Fibroblast of lung (primary cell): ENCODE results near the gene LRRIQ1. TPM values are rescaled to one million over a fixed set of nuclear protein-coding genes. Genes with fewer than 3 reads are reported as not detected.

Experiments
- DNase-seq, 2 donors: peaks; one replicate each; pipeline versions ENCODE4 v3.0.0 to v3.0.0-alpha.2; 2010; ENCODE audit warnings: low read depth in 2 of 2
- H2AFZ ChIP-seq: 2 replicates; pipeline ENCODE4 v1.5.1; 2012; ENCODE audit warnings: low read length, control low read depth, inconsistent platforms
- H3K27ac ChIP-seq: 2 replicates; pipeline ENCODE4 v1.5.1; 2011; ENCODE audit warnings: low read length, control low read depth; ENCODE audit not compliant: insufficient read depth
- H3K27me3 ChIP-seq: 2 replicates; pipeline ENCODE4 v1.5.1; 2011; ENCODE audit warnings: mild to moderate bottlenecking, low read length; ENCODE audit not compliant: control insufficient read depth, insufficient read depth
- H3K36me3 ChIP-seq: 2 replicates; pipeline ENCODE4 v1.5.1; 2011; ENCODE audit warnings: low read length; ENCODE audit not compliant: control insufficient read depth, insufficient read depth
- H3K4me1 ChIP-seq: 2 replicates; pipeline ENCODE4 v1.5.1; 2011; ENCODE audit warnings: low read length; ENCODE audit not compliant: control insufficient read depth, insufficient read depth; ENCODE audit errors: extremely low read depth
- H3K4me2 ChIP-seq: 2 replicates; pipeline ENCODE4 v1.5.1; 2011; ENCODE audit warnings: low read length, control low read depth; ENCODE audit not compliant: insufficient read depth; ENCODE audit errors: extremely low read depth
- H3K4me3 ChIP-seq, 4 experiments: fragments of 200-600 bp in 1 of 4; sonication (generic) in 1 of 4; replicated peaks in 1 of 4; 2 replicates each; pipeline ENCODE4 v1.5.1; 2011 to 2016; ENCODE audit warnings: low read length in 4 of 4, low read depth in 3 of 4, mild to moderate bottlenecking in 3 of 4, control low read depth in 2 of 4, inconsistent platforms in 1 of 4, mixed read lengths in 1 of 4; ENCODE audit not compliant: insufficient read depth in 1 of 4; ENCODE audit errors: control extremely low read depth in 1 of 4
- H3K79me2 ChIP-seq: 2 replicates; pipeline ENCODE4 v1.5.1; 2012; ENCODE audit warnings: mild to moderate bottlenecking, low read length, inconsistent platforms; ENCODE audit not compliant: control insufficient read depth, insufficient read depth
- H3K9ac ChIP-seq: 2 replicates; pipeline ENCODE4 v1.5.1; 2011; ENCODE audit warnings: mild to moderate bottlenecking, low read length, control low read depth; ENCODE audit not compliant: insufficient read depth
- H3K9me3 ChIP-seq: 2 replicates; pipeline ENCODE4 v1.5.1; 2012; ENCODE audit warnings: low read depth, low read length; ENCODE audit not compliant: control insufficient read depth, insufficient read depth
- H4K20me1 ChIP-seq: 2 replicates; pipeline ENCODE4 v1.5.1; 2011; ENCODE audit warnings: low read length; ENCODE audit not compliant: control insufficient read depth, insufficient read depth; ENCODE audit errors: extremely low read depth
- CTCF ChIP-seq, 2 donors: IDR thresholded peaks in 1 of 2; conservative IDR thresholded peaks in 1 of 2; 1 replicate in 1 of 2; 2 replicates in 1 of 2; pipeline ENCODE4 v1.5.1; 2011 to 2012; ENCODE audit warnings: low read length in 2 of 2, control low read depth in 1 of 2, inconsistent platforms in 1 of 2, low read depth in 1 of 2, mild to moderate bottlenecking in 1 of 2
- EZH2 ChIP-seq: IDR thresholded peaks from 2 replicates; pipeline ENCODE4 v1.5.1; 2012; ENCODE audit warnings: low read length, control low read depth, mild to moderate bottlenecking; ENCODE audit errors: missing control alignments
- polyA plus RNA-seq, 2 donors: library from polyadenylated mRNA; depleted of rRNA in 1 of 2; stranded (reverse) in 1 of 2; unstranded in 1 of 2; fragments of >200 nt; gene quantifications; 2 replicates each; pipeline ENCODE4 v1.2.1, GENCODE V29; 2011 to 2012; ENCODE audit warnings: missing spikeins in 1 of 2
- total RNA-seq: library from RNA; depleted of rRNA; stranded (reverse); fragments of >200 nt; gene quantifications from 2 replicates; pipeline ENCODE4 v1.2.1, GENCODE V29; 2014

Gene LRRIQ1
- total and polyA plus RNA-seq, 2 donors (not counting 1 experiment from before 2014, with no cell fraction given) = under 0.01 to 0.33 TPM

- Histone ChIP-seq H3K27ac (no peak overlapping the region), H4K20me1 (no peaks in the 10 kb centered on the region), H3K27me3 (no peaks in the 10 kb centered on the region), H3K4me3 (no peak overlapping the region), H3K4me2 (no peak overlapping the region), H3K9me3 (no peaks in the 10 kb centered on the region), H2AFZ (no peak overlapping the region), H3K79me2 (no peaks in the 10 kb centered on the region), H3K4me1 (no peaks in the 10 kb centered on the region), H3K36me3 (no peaks in the 10 kb centered on the region), H3K9ac (no peak overlapping the region)
- DNase-seq = peak in 1 of 2 donors; percentile 51
- TF ChIP-seq CTCF (conservative IDR thresholded peaks at IDR 0.05 in 1 of 2, IDR thresholded peaks at IDR 0.05 in 1 of 2; ENCODE audit: low read depth in 1 of 2, low read length in 2 of 2) (no peak), EZH2 (no peak)
These were observed 40.5 kb upstream of the LRRIQ1 start for GRCh38 chr12:84995641-84996040.

GRCh38 chr12:84996759-84997158 is 39.4 kb upstream of the LRRIQ1 start:
- Histone ChIP-seq H4K20me1 (no peaks in the 10 kb centered on the region), H3K4me1 (no peaks in the 10 kb centered on the region), H3K9me3 (no peaks in the 10 kb centered on the region), H3K9ac (no peak overlapping the region), H3K4me3 (no peak overlapping the region), H3K27me3 (no peaks in the 10 kb centered on the region), H3K27ac (no peak overlapping the region), H3K36me3 (no peaks in the 10 kb centered on the region), H3K79me2 (no peaks in the 10 kb centered on the region), H2AFZ (no peak overlapping the region), H3K4me2 (no peak overlapping the region)
- TF ChIP-seq EZH2 = no peak
- no peak for TF ChIP-seq CTCF (conservative IDR thresholded peaks at IDR 0.05 in 1 of 2, IDR thresholded peaks at IDR 0.05 in 1 of 2; ENCODE audit: low read depth in 1 of 2, low read length in 2 of 2)
- DNase-seq = no peak

GRCh38 chr12:84998341-84998740 is 37.8 kb upstream of the LRRIQ1 start:
- no peaks in the 10 kb centered on the region for H3K9me3 ChIP-seq
- TF ChIP-seq CTCF (conservative IDR thresholded peaks at IDR 0.05 in 1 of 2, IDR thresholded peaks at IDR 0.05 in 1 of 2; ENCODE audit: low read depth in 1 of 2, low read length in 2 of 2) = no peak
- no peak overlapping the region for H3K4me2 ChIP-seq
- H3K9ac ChIP-seq = no peak overlapping the region
- no peaks in the 10 kb centered on the region for H4K20me1 ChIP-seq
- no peak overlapping the region for H3K27ac ChIP-seq
- no peak overlapping the region for H2AFZ ChIP-seq
- H3K4me1 ChIP-seq = no peaks in the 10 kb centered on the region
- DNase-seq = no peak
- no peaks in the 10 kb centered on the region for H3K79me2 ChIP-seq
- H3K4me3 ChIP-seq = no peak overlapping the region
- no peaks in the 10 kb centered on the region for H3K27me3 ChIP-seq
- no peaks in the 10 kb centered on the region for H3K36me3 ChIP-seq
